Nucleus accumbens (tissue), 56 donors: ENCODE measurements around the gene CLK3.

ENCODE experiments used
- DNase-seq, 56 donors: peaks; one replicate each; lab custom pipeline; 2025; lab: John Stamatoyannopoulos, UW

The CLK3 gene

GRCh38 chr15:74603026-74603788 lies 12.4 kb upstream of the CLK3 start:
- no peak for DNase-seq

GRCh38 chr15:74603789-74604705 lies 11.6 kb upstream of the CLK3 start:
- no peak for DNase-seq

GRCh38 chr15:74604983-74605794 lies 10.4 kb upstream of the CLK3 start:
- DNase-seq = peak in 1 of 56 donors; percentile 32

- DNase-seq = no peak
Observed at GRCh38 chr15:74605795-74606150, 9.9 kb upstream of the CLK3 start.

- DNase-seq = no peak
Observed at GRCh38 chr15:74608786-74609185, 6.8 kb upstream of the CLK3 start.

GRCh38 chr15:74609938-74610301 lies 5.7 kb upstream of the CLK3 start:
- no peak for DNase-seq

GRCh38 chr15:74610302-74610951 lies 5.2 kb upstream of the CLK3 start:
- DNase-seq = no peak

GRCh38 chr15:74611341-74611740 lies 4.3 kb upstream of the CLK3 start:
- no peak for DNase-seq

GRCh38 chr15:74611834-74612233 lies 3.8 kb upstream of the CLK3 start:
- no peak for DNase-seq

GRCh38 chr15:74612677-74613076 lies 3.0 kb upstream of the CLK3 start:
- DNase-seq = no peak

- no peak for DNase-seq
Observed at GRCh38 chr15:74613089-74613952, 2.3 kb upstream of the CLK3 start.

- peak in 7 of 56 donors; percentile 41 to 72 (median 56) for DNase-seq
Observed at GRCh38 chr15:74613953-74614743, 1.5 kb upstream of the CLK3 start.

GRCh38 chr15:74614744-74615507 lies 710 bp upstream of the CLK3 start:
- DNase-seq = peak in 50 of 56 donors; percentile 36 to 90 (median 74)

- peak in 43 of 56 donors; percentile 8 to 82 (median 38) for DNase-seq
Observed at GRCh38 chr15:74616366-74616939, 817 bp downstream of the CLK3 start.

- DNase-seq = no peak
Observed at GRCh38 chr15:74616996-74617395, 1.4 kb downstream of the CLK3 start.

- DNase-seq = no peak
Observed at GRCh38 chr15:74618841-74619596, 3.4 kb downstream of the CLK3 start.
